K562 (cell line): Measurements from ENCODE around the gene MED15. TPM values are rescaled to one million over a fixed set of nuclear protein-coding genes. Genes with fewer than 3 reads are reported as not detected.
A peak's percentile ranks its signal among the peaks of the same experiment; 100 is the strongest.

Source experiments
- ARNT ChIP-seq, 2 experiments: fragments of 450-650 bp; IDR thresholded peaks; 2 replicates each; pipeline ENCODE4 v1.6.1; 2016; ENCODE audit warnings: mild to moderate bottlenecking in 1 of 2
- ATF2 ChIP-seq: sonication (generic); formaldehyde crosslinking; IDR thresholded peaks from 2 replicates; pipeline ENCODE4 v1.8.1; 2022; ENCODE audit warnings: missing genetic modification reagents
- CREB1 ChIP-seq, 2 experiments: sonication (generic) in 1 of 2; formaldehyde crosslinking in 1 of 2; IDR thresholded peaks; 2 replicates each; pipeline versions ENCODE4 v1.6.1 to v1.8.0; 2012 to 2022; ENCODE audit warnings: inconsistent platforms in 1 of 2, mild to moderate bottlenecking in 1 of 2, missing genetic modification reagents in 1 of 2, moderate library complexity in 1 of 2
- FOXP1 ChIP-seq: sonication (generic); formaldehyde crosslinking; IDR thresholded peaks from 2 replicates; pipeline ENCODE4 v1.8.0; 2022; ENCODE audit warnings: mild to moderate bottlenecking, missing genetic modification reagents
- GATAD2A ChIP-seq: fragments of 450-650 bp; IDR thresholded peaks from 2 replicates; pipeline ENCODE4 v1.6.1; 2017
- KLF1 ChIP-seq: fragments of 450-650 bp; IDR thresholded peaks from 2 replicates; pipeline ENCODE4 v1.6.1; 2016; ENCODE audit warnings: missing genetic modification characterization, missing compliant biosample characterization
- POLR3G ChIP-seq: IDR thresholded peaks from 2 replicates; pipeline ENCODE4 v1.6.1; 2011; ENCODE audit not compliant: insufficient read length, insufficient replicate concordance; ENCODE audit errors: extremely low read depth
- SIN3B ChIP-seq: fragments of 450-650 bp; IDR thresholded peaks from 2 replicates; pipeline ENCODE4 v1.6.1; 2017; ENCODE audit warnings: low read depth, mild to moderate bottlenecking, moderate library complexity
- XRCC5 ChIP-seq: fragments of 200-400 bp; formaldehyde crosslinking; IDR thresholded peaks from 2 replicates; pipeline ENCODE4 v1.6.1; 2017; ENCODE audit warnings: low read depth, mild to moderate bottlenecking, low read length
- ZNF143 ChIP-seq: sonication (generic); formaldehyde crosslinking; IDR thresholded peaks from 2 replicates; pipeline ENCODE4 v1.9.0; 2022; ENCODE audit warnings: mild to moderate bottlenecking, missing genetic modification reagents
- ZNF165 ChIP-seq: fragments of 250-450 bp; sonication (Bioruptor Pico); IDR thresholded peaks from 2 replicates; pipeline ENCODE4 v1.4.0; 2020; ENCODE audit warnings: borderline replicate concordance
- ZNF398 ChIP-seq: fragments of 250-450 bp; sonication (Bioruptor Pico); IDR thresholded peaks from 2 replicates; pipeline ENCODE4 v1.8.0; 2021; ENCODE audit warnings: moderate library complexity, mild to moderate bottlenecking, inconsistent platforms
- ZNF449 ChIP-seq: fragments of 250-450 bp; sonication (Bioruptor Pico); IDR thresholded peaks from 2 replicates; pipeline ENCODE4 v1.8.0; 2022; ENCODE audit warnings: moderate library complexity, mild to moderate bottlenecking, inconsistent platforms
- polyA plus RNA-seq, 8 experiments: library from polyadenylated mRNA; depleted of rRNA in 4 of 8; stranded (reverse) in 5 of 8; unstranded in 3 of 8; fragments of >200 nt; fragmentation: Nextera tagmentation in 2 of 8; fragmentation: Illumina TruSeq in 1 of 8; extraction: Ambion mirVana in 2 of 8; extraction: Trizol in 1 of 8; gene quantifications; 2 replicates each; pipeline versions ENCODE4 v1.2.1 to v1.2.3, GENCODE V29; 2011 to 2014; ENCODE audit warnings: inconsistent platforms in 1 of 8, missing spikeins in 1 of 8
- total RNA-seq, 7 experiments: library from RNA; depleted of rRNA in 6 of 7; stranded (reverse); fragments of >200 nt in 6 of 7; fragmentation: Illumina TruSeq in 2 of 7; extraction: Trizol in 2 of 7; gene quantifications; 2 replicates each; pipeline versions ENCODE4 v1.2.1 to v1.2.3, GENCODE V29; 2011 to 2021; ENCODE audit warnings: low replicate concordance in 1 of 7
- TF ChIP-seq, protein P1 (sequence below): fragments of 450-650 bp; formaldehyde crosslinking; IDR thresholded peaks from 2 replicates; pipeline ENCODE4 v1.4.0; 2020; ENCODE audit warnings: mild to moderate bottlenecking, mixed read lengths
- TF ChIP-seq, protein P2 (sequence below): fragments of 250-450 bp; sonication (Bioruptor Pico); IDR thresholded peaks from 2 replicates; pipeline ENCODE4 v1.8.0; 2022; ENCODE audit warnings: inconsistent platforms, mild to moderate bottlenecking, moderate library complexity, borderline replicate concordance

The MED15 gene
- total and polyA plus RNA-seq, 9 of the 15 experiments (the other 6 are each of a cell fraction or from before 2014, with no cell fraction given), result 4.0 to 271 (median 60.1) TPM

GRCh38 chr22:20571531-20572007 is 64.2 kb downstream of the MED15 start (continued):
- TF ChIP-seq, protein P1, sequence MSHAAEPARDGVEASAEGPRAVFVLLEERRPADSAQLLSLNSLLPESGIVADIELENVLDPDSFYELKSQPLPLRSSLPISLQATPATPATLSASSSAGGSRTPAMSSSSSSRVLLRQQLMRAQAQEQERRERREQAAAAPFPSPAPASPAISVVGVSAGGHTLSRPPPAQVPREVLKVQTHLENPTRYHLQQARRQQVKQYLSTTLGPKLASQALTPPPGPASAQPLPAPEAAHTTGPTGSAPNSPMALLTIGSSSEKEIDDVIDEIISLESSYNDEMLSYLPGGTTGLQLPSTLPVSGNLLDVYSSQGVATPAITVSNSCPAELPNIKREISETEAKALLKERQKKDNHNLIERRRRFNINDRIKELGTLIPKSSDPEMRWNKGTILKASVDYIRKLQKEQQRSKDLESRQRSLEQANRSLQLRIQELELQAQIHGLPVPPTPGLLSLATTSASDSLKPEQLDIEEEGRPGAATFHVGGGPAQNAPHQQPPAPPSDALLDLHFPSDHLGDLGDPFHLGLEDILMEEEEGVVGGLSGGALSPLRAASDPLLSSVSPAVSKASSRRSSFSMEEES (CRISPR knock-in tag), result no peak
- TF ChIP-seq ZNF165 (CRISPR knock-in tag) (peak; percentile 82; the same call in 1 of the 2 replicates), ATF2 (CRISPR knock-in tag) (no peak), FOXP1 (CRISPR knock-in tag) (peak; percentile 82), POLR3G (no peak), ZNF449 (CRISPR knock-in tag) (0 out of 2 replicates have a peak, but pooled peaks have one; percentile 52), CREB1 (IDR thresholded peaks at IDR 0.05) (0 out of 2 replicates have a peak, but pooled peaks have one; percentile 43), CREB1 (CRISPR knock-in tag; IDR thresholded peaks at IDR 0.05) (no peak), KLF1 (tag) (no peak), ZNF143 (CRISPR knock-in tag) (peak; percentile 54; the same call in 1 of the 2 replicates), SIN3B (no peak), ZNF398 (CRISPR knock-in tag) (no peak), XRCC5 (peak; percentile 96), ARNT (IDR thresholded peaks at IDR 0.05) (no peak), GATAD2A (no peak)
- TF ChIP-seq, protein P2, sequence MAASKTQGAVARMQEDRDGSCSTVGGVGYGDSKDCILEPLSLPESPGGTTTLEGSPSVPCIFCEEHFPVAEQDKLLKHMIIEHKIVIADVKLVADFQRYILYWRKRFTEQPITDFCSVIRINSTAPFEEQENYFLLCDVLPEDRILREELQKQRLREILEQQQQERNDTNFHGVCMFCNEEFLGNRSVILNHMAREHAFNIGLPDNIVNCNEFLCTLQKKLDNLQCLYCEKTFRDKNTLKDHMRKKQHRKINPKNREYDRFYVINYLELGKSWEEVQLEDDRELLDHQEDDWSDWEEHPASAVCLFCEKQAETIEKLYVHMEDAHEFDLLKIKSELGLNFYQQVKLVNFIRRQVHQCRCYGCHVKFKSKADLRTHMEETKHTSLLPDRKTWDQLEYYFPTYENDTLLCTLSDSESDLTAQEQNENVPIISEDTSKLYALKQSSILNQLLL (CRISPR knock-in tag), result peak; percentile 76; the same call in 1 of the 2 replicates
